T follicular helper cell (primary cell): ENCODE measurements around the gene ZWILCH.
A peak's percentile ranks its signal among the peaks of the same experiment; 100 is the strongest.
"Not testable (repeated sequence)": the region's sequence is repeated elsewhere in the genome, so short reads cannot be mapped to it uniquely, and the experiment has no call there.

Experiments
- DNase-seq: peaks from one replicate; pipeline ENCODE4 v3.0.0-alpha.2; 2020; ENCODE audit warnings: low read depth

ZWILCH gene

DNA sequence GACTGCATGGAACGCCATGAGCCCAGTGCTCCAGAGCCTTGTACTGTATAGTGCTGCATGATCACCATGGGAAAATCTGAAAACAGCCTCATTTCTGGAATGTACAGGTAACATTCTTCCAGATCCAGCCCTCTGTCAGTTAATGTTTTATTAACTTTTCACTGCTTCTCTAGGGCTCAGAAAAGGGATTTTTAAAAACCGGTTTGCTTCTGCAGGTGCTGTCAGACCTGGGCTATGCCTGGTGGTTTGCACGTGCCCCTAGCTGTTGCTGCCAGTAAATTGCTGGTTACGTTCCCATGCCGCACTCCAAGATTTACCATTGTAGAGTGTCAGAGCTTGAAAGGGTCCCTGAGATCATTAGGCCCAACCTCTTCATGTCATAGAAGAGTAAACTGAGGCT is 16.6 kb upstream of the ZWILCH start:
- DNase-seq = no peak

DNA sequence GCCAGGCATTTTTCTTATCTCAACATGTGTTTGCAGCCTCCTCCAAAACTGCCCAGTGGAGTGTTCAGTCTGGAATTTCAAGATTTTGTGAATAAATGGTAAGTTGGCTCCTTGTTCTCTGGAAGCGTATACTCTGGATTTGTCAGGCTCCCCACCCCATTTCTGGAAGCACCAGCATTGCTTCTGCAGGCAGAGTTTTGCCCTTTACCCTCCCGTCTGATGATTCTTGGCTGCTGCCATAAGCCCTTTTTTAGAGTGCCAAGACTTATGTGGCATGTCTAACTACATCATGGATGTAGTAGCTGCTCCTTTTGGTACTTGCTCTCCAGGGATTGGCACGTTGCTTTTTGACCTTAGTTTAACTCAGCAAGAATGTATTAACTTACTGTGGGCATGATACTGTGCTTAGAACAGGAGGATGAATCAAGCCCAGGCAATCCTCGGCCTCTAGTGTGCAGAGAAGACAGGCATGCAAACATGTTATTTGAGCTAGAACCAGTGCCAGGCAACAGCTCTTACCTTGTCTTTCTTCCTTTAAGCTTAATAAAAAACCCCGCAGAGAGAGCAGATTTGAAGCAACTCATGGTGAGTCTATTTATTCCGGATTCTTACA is 15.8 kb upstream of the ZWILCH start:
- no peak for DNase-seq

DNA sequence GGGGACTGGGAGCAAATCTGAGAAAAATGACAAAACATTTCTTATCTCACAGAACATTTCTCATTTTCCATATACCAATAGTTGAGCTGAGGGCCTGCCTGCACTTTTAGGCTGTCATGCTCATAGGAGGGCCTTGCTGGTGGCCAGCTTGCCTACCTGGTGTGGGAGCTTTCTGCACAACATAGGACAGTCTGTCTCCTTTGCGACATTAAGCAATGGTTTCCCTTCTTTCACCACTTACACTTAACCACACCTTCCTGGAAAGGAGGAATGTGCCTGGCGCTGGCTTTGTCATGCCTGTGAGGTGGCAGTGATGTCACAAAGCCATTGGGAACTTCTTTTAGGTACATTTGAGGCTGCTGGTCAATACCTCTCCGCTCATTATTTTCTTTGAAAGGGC is 13.3 kb upstream of the ZWILCH start:
- no peak for DNase-seq

DNA sequence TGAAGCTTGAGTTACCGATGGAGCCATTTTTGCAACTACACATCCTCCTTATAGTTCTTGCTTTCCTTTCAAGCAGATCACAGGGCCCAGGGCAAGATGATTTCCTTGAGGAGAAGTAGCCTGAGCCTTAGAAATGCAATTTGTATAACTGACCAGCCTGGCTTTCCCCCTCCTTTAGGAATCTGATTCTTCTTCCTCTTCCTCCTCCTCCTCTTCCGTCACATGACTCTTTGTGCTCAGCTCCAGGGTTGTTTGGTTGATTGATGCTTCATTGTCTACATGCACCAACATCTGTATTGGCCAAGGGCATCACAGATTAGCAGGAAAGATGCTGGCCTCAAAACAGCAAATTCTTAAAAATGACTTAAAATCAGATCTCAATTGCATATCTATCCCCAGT is 10.9 kb upstream of the ZWILCH start:
- DNase-seq = no peak

DNA sequence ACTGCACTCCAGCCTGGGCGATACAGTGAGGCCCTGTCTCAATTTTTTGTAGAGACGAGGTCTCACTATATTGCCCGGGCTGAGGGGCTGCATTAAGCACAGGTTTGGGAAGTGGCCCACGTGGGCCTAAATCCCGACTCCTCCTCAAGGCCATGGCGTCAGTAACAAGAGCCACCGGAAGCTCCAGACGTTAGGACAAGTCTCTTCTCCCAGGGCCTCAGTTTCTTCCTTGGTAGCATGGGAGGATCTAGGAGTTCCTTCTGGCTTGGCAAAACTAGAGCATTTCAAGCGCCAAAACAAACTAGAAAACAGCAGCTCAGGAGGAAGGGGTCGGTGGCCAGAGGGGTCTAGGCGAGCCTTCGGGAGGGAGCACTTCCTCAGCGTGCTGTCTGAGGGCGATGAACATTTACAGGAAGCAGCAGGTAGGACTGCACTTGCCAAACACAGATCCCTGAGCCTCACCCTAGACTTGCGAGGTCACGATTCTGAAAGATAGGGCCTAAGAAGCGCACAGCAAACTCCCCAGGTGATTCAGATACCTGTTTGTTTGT is 8.1 kb upstream of the ZWILCH start:
- DNase-seq = no peak

DNA sequence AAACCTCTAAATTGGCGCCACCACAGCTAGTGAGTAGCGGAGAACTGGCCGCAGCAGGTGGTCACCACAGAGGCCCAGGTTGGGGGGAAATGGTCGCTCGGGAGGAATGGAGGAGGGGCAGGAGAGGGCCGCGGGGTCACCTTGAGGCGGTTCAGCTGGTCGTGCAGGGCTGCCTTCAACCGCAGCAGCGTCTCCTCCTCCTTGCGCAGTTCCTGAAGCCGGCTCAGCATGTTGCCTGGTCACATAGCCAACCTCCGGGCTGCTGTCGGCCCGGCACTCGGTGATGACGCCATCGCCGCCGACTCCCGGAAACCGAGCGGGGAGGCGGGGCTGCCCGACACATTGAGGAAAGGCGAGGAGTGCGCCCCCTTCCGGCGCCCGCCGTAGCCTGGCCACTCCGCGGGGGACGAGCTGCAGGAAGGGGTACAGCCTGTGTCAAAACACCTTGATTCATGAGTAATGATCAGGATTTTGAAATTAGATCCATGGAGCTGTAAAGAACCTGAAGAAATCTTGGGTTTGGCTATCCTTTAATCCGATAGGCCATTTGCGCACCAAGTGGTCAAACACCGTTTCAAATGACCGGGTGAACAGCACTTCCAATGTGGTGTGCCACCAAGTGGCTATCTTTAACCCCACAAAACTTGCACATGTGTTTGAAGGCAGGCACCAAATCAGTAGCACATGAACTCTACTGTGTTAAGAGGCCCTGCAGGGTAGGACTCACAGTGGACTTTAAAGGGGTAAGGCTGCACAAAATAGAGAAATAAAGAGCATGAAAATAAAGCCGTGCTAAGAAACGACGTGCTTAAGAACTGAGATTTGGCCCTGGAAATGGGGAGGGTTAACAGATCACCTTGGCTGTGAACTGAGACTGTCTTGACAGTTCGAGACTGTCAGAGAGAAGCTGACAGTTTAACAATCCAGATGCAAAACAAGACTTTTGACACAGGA is 7.3 kb upstream of the ZWILCH start, which contains the start of gene SNAPC5:
Gene SNAPC5, minus strand, starts transcription at position 261 of the 954 bp plus-strand sequence. Its CDS starts 31 bp downstream, at position 230.
- peak; percentile 98 for DNase-seq

DNA sequence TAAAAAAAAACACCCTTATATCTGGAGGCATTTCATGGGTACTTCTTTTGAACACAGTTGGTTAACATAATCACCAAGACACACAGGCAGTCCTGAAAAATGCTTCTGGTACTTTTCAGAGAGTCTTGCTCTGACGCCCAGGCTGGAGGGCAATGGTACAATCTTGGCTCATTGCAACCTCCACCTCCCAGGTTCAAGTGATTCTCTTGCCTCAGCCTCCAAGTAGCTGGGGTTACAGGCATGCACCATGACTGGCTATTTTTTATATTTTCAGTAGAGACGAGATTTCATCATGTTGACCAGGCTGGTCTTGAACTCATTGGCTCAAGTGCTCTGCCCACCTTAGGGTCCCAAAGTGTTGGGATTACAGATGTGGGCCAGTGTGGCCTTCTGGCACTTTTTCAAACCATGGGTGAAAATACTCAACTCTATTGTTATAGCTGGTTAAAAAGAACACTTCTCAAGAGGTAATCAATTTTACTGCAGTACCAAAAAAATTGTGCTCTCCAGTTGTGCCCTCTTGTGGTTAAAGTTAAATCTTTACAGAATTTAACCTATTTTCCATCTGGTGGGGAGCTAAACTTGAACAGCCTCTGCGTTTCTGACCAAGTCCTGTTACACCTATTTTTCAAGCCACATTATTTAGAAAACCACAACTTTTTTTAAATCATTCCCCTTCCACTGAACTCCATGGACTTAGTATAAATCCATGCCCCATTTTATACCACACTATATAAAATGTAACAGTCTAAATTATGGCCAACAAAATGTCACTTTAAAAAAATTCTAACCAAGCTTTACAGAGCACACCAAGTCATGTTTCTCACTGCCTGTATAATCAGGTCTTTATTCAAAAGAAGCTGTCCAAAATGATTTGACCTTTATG is 6.4 kb upstream of the ZWILCH start:
- no peak for DNase-seq

DNA sequence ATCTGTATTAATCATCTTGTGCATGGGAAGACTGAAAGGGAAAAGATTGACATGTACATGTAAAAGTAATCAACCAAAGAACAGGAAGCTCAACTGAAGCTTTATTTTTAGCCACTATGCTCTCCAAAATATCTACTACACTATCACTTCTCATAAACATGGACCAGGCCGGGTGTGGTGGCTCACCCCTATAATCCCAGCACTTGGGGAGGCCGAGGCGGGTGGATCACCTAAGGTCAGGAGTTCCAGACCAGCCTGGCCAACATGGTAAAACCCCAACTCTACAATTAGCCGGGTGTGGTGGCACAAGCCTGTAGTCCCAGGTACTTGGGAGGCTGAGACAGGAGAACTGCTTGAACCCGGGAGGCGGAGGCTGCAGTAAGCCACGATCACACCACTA is 4.8 kb upstream of the ZWILCH start:
- DNase-seq = not testable (repeated sequence)

DNA sequence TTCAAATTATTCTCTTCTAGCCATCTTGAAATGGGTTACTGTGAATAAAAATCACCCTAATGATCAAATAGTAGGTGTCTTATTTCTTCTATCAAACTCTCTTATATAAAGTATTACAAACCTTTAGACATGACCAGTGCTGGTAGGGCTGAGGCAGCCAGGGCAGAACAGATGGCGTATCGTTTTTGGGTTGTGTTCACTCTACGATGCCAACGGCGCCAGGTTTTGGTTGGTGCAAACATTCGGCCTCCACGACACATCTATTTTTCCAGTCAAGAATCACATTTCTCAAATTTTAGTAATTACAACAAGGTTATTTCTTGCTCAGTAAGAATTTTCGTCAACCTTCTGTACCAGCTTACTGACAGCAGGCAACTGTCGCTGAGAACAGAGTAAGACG is 2.6 kb upstream of the ZWILCH start:
- no peak for DNase-seq

DNA sequence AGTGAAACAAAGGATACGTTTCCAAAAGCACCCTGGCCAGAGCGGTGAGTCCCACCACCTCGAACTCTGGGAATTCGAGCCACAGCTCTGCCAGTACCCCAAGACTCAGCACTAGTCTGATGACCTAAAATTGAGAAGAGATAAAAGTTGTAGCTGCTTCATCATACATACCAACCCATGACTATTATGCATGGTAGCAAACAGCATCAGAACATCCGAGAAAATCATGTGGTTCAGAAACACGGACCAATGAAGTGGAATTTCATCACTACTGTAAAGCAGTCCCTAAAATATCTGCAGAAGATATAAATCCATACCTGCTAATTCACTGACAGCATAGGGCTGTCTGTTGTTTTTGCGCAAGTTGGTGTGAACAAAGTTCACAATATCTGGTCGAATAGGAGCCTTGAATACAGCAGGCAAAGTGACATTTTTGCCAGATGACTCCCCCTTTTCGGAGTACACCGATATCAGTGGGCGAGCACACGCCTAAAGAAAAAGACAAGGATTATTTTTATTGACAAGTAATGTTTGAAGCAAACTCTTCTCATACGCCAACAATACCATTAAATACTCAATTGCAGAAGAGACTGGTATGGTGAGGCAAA is 2.0 kb upstream of the ZWILCH start:
- DNase-seq = not testable (repeated sequence)

DNA sequence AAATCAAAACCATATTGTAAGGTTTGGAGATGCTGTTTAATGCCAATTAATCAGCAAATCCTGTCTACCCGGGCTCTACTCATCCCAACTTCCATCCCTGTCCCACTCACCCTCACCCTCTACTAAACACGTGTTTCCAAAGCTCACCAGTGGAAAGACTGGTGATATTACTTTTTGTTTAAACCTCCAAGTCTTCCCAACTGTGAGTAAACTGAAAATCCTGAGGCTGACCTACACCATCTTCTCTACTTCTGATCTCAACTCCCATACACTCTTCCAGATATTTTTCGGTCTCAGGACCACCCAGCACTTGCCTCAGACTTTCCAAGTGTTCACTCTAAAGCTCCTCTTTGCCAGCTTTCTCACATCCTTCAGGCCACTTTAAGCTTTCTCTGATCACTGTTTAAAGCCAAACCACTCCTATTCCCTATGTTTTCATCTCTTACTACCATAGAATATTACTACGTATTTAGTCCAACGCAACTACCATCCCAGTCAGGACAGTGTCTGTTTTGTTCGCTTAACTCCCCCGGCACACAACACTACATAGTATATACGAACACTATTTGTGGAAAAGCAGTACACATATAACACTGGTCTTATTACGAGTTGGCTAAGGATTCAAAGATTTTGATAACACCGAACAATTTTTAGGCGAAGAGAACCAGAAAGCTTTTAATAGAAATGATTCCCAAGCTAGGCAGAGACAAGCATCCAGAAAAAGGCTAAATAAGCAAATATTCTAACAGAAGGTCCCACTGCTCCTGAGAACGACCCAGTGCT is 1.2 kb upstream of the ZWILCH start:
- DNase-seq = no peak

DNA sequence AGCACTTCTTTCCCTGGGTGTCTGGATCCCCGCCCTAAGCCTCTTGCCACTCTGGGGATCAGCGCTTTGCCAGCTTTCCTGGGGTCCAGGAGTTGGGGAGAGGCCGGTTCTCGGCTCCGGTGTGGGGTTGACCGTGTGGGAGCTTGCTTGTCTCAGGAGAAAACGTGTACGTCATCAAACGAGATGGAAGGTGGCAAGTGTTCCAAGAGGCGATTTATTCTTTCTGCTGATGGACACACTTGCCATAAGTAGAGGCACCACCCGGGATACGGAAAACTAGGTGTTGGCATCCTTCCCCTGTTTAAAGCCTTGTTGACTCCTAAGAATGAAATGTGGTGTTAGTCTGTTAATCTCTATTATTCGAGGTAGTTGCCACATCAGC is 295 bp downstream of the ZWILCH start:
- no peak for DNase-seq

DNA sequence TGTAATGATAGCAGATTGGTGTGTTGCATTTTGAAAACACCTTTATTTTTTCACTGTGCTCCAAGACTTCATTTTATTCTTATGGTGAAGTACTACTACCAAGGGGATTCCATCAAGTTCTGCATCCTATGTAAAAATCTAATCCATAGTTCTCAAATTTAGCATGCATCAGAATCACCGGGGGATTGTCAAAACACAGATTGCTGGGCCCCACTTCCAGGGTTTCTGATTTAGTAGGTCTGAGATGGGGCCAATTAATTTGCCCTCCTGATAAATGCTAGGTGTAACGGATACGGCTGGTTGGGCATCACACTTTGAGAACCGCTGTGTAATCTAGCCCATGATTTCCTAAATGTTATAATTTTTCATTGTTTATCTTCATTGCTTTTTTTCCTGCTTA is 692 bp downstream of the ZWILCH start:
- DNase-seq = no peak

DNA sequence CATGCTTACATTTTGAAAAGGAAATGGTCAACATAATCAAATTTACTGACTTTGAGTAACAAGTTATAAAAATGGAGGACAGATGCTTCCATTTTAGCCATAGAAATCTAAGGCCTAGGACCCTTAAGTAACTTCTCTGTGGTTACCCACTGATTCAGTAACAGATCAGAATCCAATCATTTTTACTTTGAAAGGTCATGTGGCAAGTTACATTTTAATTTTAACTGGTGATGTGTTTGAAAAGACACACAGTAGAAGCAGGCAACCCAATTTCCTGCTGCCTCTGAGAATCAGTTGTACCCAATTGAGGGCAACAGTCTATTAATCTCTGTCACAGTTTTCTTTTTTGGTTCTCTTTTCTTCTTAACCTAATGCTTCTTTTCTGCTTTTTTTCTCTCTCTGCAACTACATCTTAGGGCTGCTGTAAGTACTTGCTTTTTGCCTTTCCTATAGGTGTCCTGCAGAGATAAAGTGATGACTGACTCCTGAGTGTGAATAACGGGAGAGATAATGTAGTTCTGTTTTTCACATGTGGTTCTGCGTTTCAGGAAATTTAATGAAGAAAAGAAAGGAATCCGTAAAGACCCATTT is 3.3 kb downstream of the ZWILCH start:
- no peak for DNase-seq

DNA sequence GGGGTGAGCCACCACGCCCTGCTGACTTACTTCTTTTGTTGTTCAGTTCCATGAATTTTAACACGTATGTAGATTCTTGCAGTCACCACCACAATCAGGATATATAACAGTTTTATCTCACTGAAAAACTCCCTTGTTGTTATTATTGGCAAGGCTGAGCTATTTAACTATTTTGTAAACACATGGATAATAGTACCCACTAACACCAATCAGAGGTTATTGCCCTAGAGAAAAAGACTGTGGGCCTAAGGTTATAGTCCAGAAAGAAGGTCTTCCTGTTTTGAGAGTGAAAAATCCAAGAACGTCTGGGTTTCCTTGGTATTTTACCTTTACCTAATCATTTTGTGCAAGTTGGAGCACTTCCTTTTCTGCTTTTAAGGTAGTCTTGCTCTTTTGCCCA is 9.5 kb downstream of the ZWILCH start:
- DNase-seq = no peak

DNA sequence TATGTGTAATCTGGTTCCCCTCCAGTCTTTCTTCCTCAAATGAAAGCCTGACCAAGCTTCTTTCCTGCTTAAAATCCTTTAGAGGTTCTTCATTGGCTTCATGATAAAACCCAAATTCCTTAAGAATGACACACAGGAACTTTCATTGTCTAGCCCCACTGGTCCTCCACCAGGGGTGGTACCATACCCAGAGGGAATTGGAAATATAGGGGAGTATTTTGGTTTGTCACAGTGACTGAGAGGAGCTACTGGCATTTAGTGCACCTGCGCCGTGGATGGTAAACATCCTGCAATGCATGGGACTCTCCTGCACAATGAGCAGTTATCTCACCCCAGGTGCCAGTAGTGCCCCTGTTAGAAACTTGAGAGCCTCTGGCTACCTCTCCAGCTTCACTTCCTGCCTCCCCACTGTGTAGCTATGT is 10.8 kb downstream of the ZWILCH start:
- no peak for DNase-seq

DNA sequence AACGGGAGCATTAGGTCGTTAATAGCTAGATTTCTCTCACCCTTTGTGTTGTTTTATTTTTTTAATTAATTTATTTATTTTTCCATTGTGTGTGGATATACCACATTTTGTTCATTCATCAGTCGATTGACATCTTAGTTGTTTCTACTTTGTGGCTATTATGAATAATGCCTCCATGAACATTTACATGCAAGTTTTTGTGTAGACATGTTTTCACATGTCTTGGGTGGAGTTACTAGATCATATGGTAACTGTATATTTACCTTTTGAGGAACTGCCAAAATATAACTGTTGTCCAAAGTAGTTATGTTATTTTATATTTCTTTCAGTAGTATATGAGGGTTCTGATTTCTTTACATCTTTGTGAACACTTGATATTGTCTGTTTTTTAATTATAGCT is 18.8 kb downstream of the ZWILCH start:
- DNase-seq = no peak

DNA sequence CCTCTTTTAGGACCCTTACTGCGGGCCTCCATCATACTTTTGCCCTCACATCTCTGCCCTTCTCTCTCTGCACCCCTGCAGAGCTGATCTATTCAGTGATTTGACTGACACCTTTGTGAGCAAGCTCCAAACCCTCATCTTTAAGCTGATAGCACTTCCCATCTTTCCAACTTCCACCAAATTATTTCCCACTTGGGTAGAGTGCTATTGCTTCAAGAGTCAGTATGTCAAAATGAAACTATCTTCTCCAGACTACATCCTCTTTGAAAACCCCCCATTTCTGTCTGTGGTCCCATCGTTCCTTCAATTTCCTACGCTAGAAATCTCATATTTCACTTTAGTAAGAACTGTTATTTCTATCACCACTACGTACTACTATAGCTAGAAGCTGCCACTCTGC is 19.7 kb downstream of the ZWILCH start:
- DNase-seq = no peak

DNA sequence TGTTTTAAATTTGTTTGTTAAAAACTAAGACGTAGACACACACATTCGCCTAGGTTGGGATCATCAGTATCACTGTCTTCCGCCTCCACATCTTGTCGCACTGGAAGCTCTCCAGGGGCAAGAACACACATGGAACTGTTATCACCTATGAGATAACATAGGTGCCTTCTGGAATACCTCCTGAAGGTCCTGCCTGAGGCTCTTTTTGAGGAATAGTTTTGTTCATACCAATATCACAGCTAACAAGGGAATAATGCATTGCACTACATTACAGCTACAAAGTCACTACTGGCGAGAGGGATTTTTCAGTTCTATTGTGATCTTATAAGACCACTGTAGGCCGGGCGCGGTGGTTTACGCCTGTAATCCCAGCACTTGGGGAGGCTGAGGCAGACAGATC is 29.9 kb downstream of the ZWILCH start:
- no peak for DNase-seq

DNA sequence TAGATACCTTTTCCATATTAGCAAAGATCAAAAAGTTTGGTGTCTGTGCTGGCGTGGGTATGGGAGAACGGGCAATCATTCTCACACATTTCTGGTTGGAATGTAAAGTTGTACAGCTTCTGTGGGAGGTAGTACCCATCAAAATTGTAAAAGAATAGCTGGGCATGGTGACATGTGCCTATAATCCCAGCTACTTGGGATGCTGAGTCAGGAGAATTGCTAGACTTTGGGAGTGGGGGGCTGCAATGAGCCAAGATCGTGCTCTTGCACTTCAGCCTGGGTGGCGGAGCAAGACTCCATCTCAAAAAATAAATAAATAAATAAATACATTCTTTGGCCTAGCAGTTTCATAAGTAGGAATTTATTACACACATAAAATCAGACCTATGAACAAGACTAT is 37.8 kb downstream of the ZWILCH start:
- no peak for DNase-seq
